ENCODE measurements around the gene PCTP. TPM values are rescaled to one million over a fixed set of nuclear protein-coding genes. Genes with fewer than 3 reads are reported as not detected.

Gene PCTP
- total RNA-seq, result 16.4 and 16.6 TPM in 2 replicates

GRCh38 chr17:55750750-55751657 is at the start of gene PCTP:
Gene PCTP, plus strand, starts transcription at chr17:55751051. Its CDS starts 53 bp downstream, at chr17:55751104.

GRCh38 chr17:55722742-55723487 is 27.9 kb upstream of the PCTP start, which contains the start of gene TMEM100:
Gene TMEM100, minus strand, starts transcription at chr17:55722864. Its CDS starts 1,794 bp downstream, at chr17:55721070.

Other genes with a start within 250 kb of the PCTP start
- not detected in 2 replicates for gene SMIM36, start 239.6 kb upstream of the PCTP start, total RNA-seq
- 1.8 and 10.7 TPM in 2 replicates for gene TMEM100, start 28.2 kb upstream of the PCTP start, total RNA-seq